Keratinocyte (primary cell): ENCODE results near the gene STMN3. TPM values are rescaled to one million over a fixed set of nuclear protein-coding genes. Genes with fewer than 3 reads are reported as not detected.
"Not testable (repeated sequence)": the region's sequence is repeated elsewhere in the genome, so short reads cannot be mapped to it uniquely, and the experiment has no call there.

Source experiments
- DNase-seq: peaks from one replicate; pipeline ENCODE4 v3.0.0-alpha.2; 2011; ENCODE audit warnings: low read depth, missing footprints, low spot score
- FAIRE-seq: peaks from 2 replicates; lab custom pipeline; 2011; peaks lifted over from hg19 to GRCh38; lab: Jason Lieb, UNC
- H2AFZ ChIP-seq: 2 replicates; pipeline ENCODE4 v1.6.0; 2012; ENCODE audit warnings: low read length, control low read depth, inconsistent platforms; ENCODE audit not compliant: control insufficient read depth
- H3K27ac ChIP-seq: 2 replicates; pipeline ENCODE4 v1.5.1; 2011; ENCODE audit warnings: low read length; ENCODE audit not compliant: control insufficient read depth, insufficient read depth
- H3K27me3 ChIP-seq: 3 replicates; pipeline ENCODE4 v1.6.0; 2011; ENCODE audit warnings: low read length; ENCODE audit not compliant: control insufficient read depth, insufficient read depth; ENCODE audit errors: extremely low read depth
- H3K36me3 ChIP-seq, 2 experiments: 2 replicates in 1 of 2; 3 replicates in 1 of 2; pipeline ENCODE4 v1.5.1; 2011; ENCODE audit warnings: low read length in 2 of 2, mild to moderate bottlenecking in 1 of 2; ENCODE audit not compliant: control insufficient read depth in 2 of 2, insufficient read depth in 2 of 2; ENCODE audit errors: extremely low read depth in 1 of 2
- H3K4me1 ChIP-seq: 3 replicates; pipeline ENCODE4 v1.5.1; 2011; ENCODE audit warnings: low read length; ENCODE audit not compliant: control insufficient read depth, insufficient read depth; ENCODE audit errors: extremely low read depth
- H3K4me2 ChIP-seq: 3 replicates; pipeline ENCODE4 v1.6.0; 2011; ENCODE audit warnings: low read depth, low read length; ENCODE audit not compliant: control insufficient read depth, insufficient read depth; ENCODE audit errors: extremely low read depth
- H3K4me3 ChIP-seq, 3 experiments: fragments of 200-600 bp in 1 of 3; sonication (generic) in 1 of 3; 2 replicates in 2 of 3; 3 replicates in 1 of 3; pipeline ENCODE4 v1.5.1; 2011 to 2016; ENCODE audit warnings: low read length in 3 of 3, mild to moderate bottlenecking in 3 of 3, control low read depth in 2 of 3, inconsistent platforms in 1 of 3, low read depth in 1 of 3, mixed read lengths in 1 of 3, mixed run types in 1 of 3, moderate library complexity in 1 of 3; ENCODE audit not compliant: control insufficient read depth in 2 of 3, insufficient read depth in 2 of 3; ENCODE audit errors: extremely low read depth in 1 of 3
- H3K79me2 ChIP-seq: 2 replicates; pipeline ENCODE4 v1.6.0; 2012; ENCODE audit warnings: low read length; ENCODE audit not compliant: control insufficient read depth, insufficient read depth
- H3K9ac ChIP-seq: 3 replicates; pipeline ENCODE4 v1.6.0; 2011; ENCODE audit warnings: low read length; ENCODE audit not compliant: control insufficient read depth, insufficient read depth; ENCODE audit errors: extremely low read depth
- H3K9me1 ChIP-seq: 3 replicates; pipeline ENCODE4 v1.6.0; 2011; ENCODE audit warnings: low read length; ENCODE audit not compliant: control insufficient read depth, insufficient read depth; ENCODE audit errors: extremely low read depth
- H3K9me3 ChIP-seq: 2 replicates; pipeline ENCODE4 v1.5.1; 2012; ENCODE audit warnings: low read depth, low read length; ENCODE audit not compliant: control insufficient read depth
- H4K20me1 ChIP-seq: 3 replicates; pipeline ENCODE4 v1.6.0; 2011; ENCODE audit warnings: low read length; ENCODE audit not compliant: control insufficient read depth, insufficient read depth; ENCODE audit errors: extremely low read depth
- EZH2 ChIP-seq: IDR thresholded peaks from one replicate; pipeline ENCODE4 v1.6.1; 2012; ENCODE audit warnings: inconsistent platforms, mild to moderate bottlenecking, low read length, moderate library complexity
- dilution Hi-C: fragments of 300-500 bp; cut with MboI; formaldehyde crosslinking; loops from one replicate; pipeline ENCODE4 v1.7.0; 2020; ENCODE audit warnings: low sequenced_read_pairs; ENCODE audit not compliant: extremely low pct_ligation_motif_present
- polyA plus RNA-seq, 5 experiments: library from polyadenylated mRNA; depleted of rRNA in 3 of 5; stranded (reverse) in 3 of 5; stranded (forward) in 1 of 5; unstranded in 1 of 5; fragments of >200 nt; gene quantifications; 1 replicate in 1 of 5; 2 replicates in 3 of 5; 3 replicates in 1 of 5; pipeline versions ENCODE4 v1.2.1 to v1.2.3, GENCODE V29; 2011 to 2012; ENCODE audit warnings: missing spikeins in 2 of 5, low read depth in 1 of 5, low replicate concordance in 1 of 5
- TF ChIP-seq, protein P1 (sequence below), 3 experiments: IDR thresholded peaks in 1 of 3; conservative IDR thresholded peaks in 1 of 3; optimal IDR thresholded peaks in 1 of 3; 2 replicates in 2 of 3; 3 replicates in 1 of 3; pipeline versions ENCODE3 to v1.5.1; 2011; ENCODE audit warnings: low read length in 3 of 3, mild to moderate bottlenecking in 3 of 3, moderate library complexity in 2 of 3, control low read depth in 1 of 3, inconsistent platforms in 1 of 3; ENCODE audit not compliant: insufficient read depth in 2 of 3; ENCODE audit errors: extremely low read depth in 1 of 3

Gene STMN3
- polyA plus RNA-seq, 1 donor (not counting 4 experiments of a cell fraction or from before 2014, with no cell fraction given) = 12.0 TPM

DNA sequence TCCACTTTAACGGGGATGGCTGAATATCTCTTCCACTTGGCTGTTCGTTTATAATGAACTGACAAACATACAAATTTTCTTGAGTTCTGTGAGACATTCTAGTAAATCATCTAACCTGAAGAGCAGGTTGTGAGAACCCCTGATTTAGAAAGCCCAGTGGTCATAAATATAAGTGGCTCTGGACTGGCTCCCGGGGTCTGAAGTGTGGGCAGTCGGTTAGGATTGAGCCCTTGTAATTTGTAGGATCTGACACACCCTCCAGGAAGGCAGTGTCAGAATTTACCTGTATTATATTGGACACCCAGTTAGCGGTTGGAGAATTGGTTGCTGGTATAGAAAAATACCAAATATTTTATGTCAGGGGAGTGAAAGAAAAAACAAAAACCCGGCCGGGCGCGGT lies 19.5 kb downstream of the STMN3 start:
- Histone ChIP-seq H3K9me1 (no peaks in the 10 kb centered on the region), H3K4me3 (no peak overlapping the region), H3K9ac (no peak overlapping the region), H3K4me2 (no peak overlapping the region), H2AFZ (no peak overlapping the region), H3K36me3 (peaks cover 0 to 1% of the 10 kb centered on the region in 2 experiments), H3K27ac (no peak overlapping the region), H3K79me2 (peaks cover 3% of the 10 kb centered on the region), H4K20me1 (no peaks in the 10 kb centered on the region), H3K9me3 (no peaks in the 10 kb centered on the region), H3K4me1 (peaks cover 7% of the 10 kb centered on the region), H3K27me3 (no peaks in the 10 kb centered on the region)
- dilution Hi-C loops = no loop called here
- FAIRE-seq (no peak), DNase-seq (no peak)
- TF ChIP-seq EZH2 = no peak
- TF ChIP-seq, protein P1, sequence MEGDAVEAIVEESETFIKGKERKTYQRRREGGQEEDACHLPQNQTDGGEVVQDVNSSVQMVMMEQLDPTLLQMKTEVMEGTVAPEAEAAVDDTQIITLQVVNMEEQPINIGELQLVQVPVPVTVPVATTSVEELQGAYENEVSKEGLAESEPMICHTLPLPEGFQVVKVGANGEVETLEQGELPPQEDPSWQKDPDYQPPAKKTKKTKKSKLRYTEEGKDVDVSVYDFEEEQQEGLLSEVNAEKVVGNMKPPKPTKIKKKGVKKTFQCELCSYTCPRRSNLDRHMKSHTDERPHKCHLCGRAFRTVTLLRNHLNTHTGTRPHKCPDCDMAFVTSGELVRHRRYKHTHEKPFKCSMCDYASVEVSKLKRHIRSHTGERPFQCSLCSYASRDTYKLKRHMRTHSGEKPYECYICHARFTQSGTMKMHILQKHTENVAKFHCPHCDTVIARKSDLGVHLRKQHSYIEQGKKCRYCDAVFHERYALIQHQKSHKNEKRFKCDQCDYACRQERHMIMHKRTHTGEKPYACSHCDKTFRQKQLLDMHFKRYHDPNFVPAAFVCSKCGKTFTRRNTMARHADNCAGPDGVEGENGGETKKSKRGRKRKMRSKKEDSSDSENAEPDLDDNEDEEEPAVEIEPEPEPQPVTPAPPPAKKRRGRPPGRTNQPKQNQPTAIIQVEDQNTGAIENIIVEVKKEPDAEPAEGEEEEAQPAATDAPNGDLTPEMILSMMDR (optimal IDR thresholded peaks at IDR 0.05 in 1 of 3, IDR thresholded peaks at IDR 0.05 in 1 of 3, conservative IDR thresholded peaks at IDR 0.05 in 1 of 3; ENCODE audit: extremely low read depth in 1 of 3, insufficient read depth in 2 of 3, low read length in 3 of 3) = no peak

DNA sequence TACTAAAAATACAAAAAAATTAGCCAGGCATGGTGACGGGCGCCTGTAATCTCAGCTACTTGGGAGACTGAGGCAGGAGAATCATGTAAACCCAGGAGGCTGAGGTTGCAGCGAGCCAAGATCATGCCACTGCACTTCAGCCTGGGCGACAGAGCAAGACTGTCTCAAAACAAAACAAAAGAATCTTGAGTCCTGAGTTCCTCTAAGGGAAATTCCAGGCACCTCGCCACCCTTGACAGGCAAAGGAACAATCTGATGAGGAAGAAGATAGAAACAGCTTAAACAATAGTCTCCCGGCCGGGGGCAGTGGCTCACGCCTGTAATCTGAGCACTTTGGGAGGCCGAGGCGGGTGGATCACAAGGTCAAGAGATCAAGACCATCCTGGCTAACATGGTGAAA lies 21.8 kb downstream of the STMN3 start:
- H3K4me3 ChIP-seq, DNase-seq, H3K9me1 ChIP-seq, dilution Hi-C loops, H4K20me1 ChIP-seq, H3K4me2 ChIP-seq, H3K36me3 ChIP-seq, H2AFZ ChIP-seq, FAIRE-seq, H3K9me3 ChIP-seq, H3K4me1 ChIP-seq, H3K9ac ChIP-seq, H3K27ac ChIP-seq, H3K27me3 ChIP-seq: not testable (repeated sequence)
- H3K79me2 ChIP-seq = peaks cover 18% of the 10 kb centered on the region

DNA sequence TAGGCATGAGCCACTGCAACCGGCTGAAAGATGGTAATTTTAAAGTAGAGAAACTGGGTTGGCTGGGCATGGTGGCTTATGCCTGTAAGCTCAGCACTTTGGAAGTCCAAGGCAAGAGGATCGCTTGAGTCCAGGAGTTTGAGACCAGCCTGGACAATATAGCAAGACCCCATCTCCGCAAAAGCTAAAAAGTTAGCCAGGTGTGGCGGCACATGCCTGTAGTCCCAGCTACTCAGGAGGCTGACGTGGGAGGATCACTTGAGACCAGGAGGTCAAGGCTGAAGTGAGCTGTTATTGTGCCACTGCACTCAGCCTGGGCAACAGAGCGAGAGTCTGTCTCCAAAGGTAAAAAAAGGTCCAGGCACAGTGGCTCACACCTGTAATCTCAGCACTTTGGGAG lies 22.3 kb downstream of the STMN3 start:
- H3K9me1 ChIP-seq, H3K27me3 ChIP-seq, H2AFZ ChIP-seq, dilution Hi-C loops, DNase-seq, H3K27ac ChIP-seq, H3K4me2 ChIP-seq, H3K4me3 ChIP-seq, H4K20me1 ChIP-seq, H3K9me3 ChIP-seq, H3K9ac ChIP-seq, FAIRE-seq, H3K4me1 ChIP-seq, H3K36me3 ChIP-seq: not testable (repeated sequence)
- peaks cover 23% of the 10 kb centered on the region for H3K79me2 ChIP-seq
